ENCODE results near the gene NUBP2.

NUBP2 gene

GRCh38 chr16:1762879-1763520 is 19.8 kb upstream of the NUBP2 start:
- ChIA-PET CTCF (interaction anchor here (1.4 kb wide), 1 partner anchor 12 kb away, joined by 3 read pairs; no protein-coding TSS in a partner anchor), POLR2A (no interaction called here)
- H3K4me3 ChIP-seq (ENCODE audit: low read depth, low read length) = no peak overlapping the region
- TF ChIP-seq CTCF (IDR thresholded peaks at IDR 0.05; ENCODE audit: insufficient read depth, low read length, missing control alignments) = no peak
- DNase-seq (ENCODE audit: low read depth, low spot score) = no peak

GRCh38 chr16:1763521-1764511 is 18.9 kb upstream of the NUBP2 start:
- H3K4me3 ChIP-seq (ENCODE audit: low read depth, low read length) = no peak overlapping the region
- CTCF ChIA-PET = interaction anchor here (0.9 to 2.2 kb wide), 6 partner anchors 9 to 143 kb away, joined by 3 to 14 read pairs (median 4); partner anchors contain the start of genes EME2, MAPK8IP3 and MRPS34
- peak; percentile 61 for TF ChIP-seq CTCF (IDR thresholded peaks at IDR 0.05; ENCODE audit: insufficient read depth, low read length, missing control alignments)
- no peak for DNase-seq (ENCODE audit: low read depth, low spot score)
- POLR2A ChIA-PET = no interaction called here

- H3K4me3 ChIP-seq (ENCODE audit: low read depth, low read length) = no peak overlapping the region
- TF ChIP-seq CTCF (IDR thresholded peaks at IDR 0.05; ENCODE audit: insufficient read depth, low read length, missing control alignments) = no peak
- DNase-seq (ENCODE audit: low read depth, low spot score) = no peak
- ChIA-PET CTCF (interaction anchor here (0.7 to 2.2 kb wide), 8 partner anchors 8 to 273 kb away, joined by 3 to 14 read pairs (median 3); partner anchors contain the start of genes EME2, JPT2, MAPK8IP3 and MRPS34), POLR2A (no interaction called here)
These were observed 17.8 kb upstream of the NUBP2 start for GRCh38 chr16:1764971-1765370.

GRCh38 chr16:1765826-1766225 is 16.9 kb upstream of the NUBP2 start:
- ChIA-PET CTCF (interaction anchor here (0.7 to 2.2 kb wide), 4 partner anchors 58 to 87 kb away, joined by 3 to 14 read pairs (median 6); partner anchors contain the start of genes JPT2 and MAPK8IP3), POLR2A (no interaction called here)
- H3K4me3 ChIP-seq (ENCODE audit: low read depth, low read length) = no peak overlapping the region
- no peak for DNase-seq (ENCODE audit: low read depth, low spot score)
- no peak for TF ChIP-seq CTCF (IDR thresholded peaks at IDR 0.05; ENCODE audit: insufficient read depth, low read length, missing control alignments)

- DNase-seq (ENCODE audit: low read depth, low spot score) = no peak
- ChIA-PET CTCF (no interaction called here), POLR2A (no interaction called here)
- no peak overlapping the region for H3K4me3 ChIP-seq (ENCODE audit: low read depth, low read length)
- no peak for TF ChIP-seq CTCF (IDR thresholded peaks at IDR 0.05; ENCODE audit: insufficient read depth, low read length, missing control alignments)
These were observed 16.5 kb upstream of the NUBP2 start for GRCh38 chr16:1766231-1766630.

GRCh38 chr16:1766701-1767100 is 16.1 kb upstream of the NUBP2 start:
- CTCF ChIA-PET = no interaction called here
- TF ChIP-seq CTCF (IDR thresholded peaks at IDR 0.05; ENCODE audit: insufficient read depth, low read length, missing control alignments) = no peak
- DNase-seq (ENCODE audit: low read depth, low spot score) = no peak
- no peak overlapping the region for H3K4me3 ChIP-seq (ENCODE audit: low read depth, low read length)
- POLR2A ChIA-PET = no interaction called here
